Mesenchymal stem cell (in vitro differentiated cells and primary cell): Measurements from ENCODE around the gene E2F2.

Source experiments
- DNase-seq: peaks from one replicate; pipeline ENCODE4 v3.0.0-alpha.2; 2013
- H2AFZ ChIP-seq: one replicate; pipeline ENCODE4 v1.6.1; 2013; ENCODE audit warnings: low read depth, mild to moderate bottlenecking, control low read depth, inconsistent platforms, low read length, moderate library complexity
- H2AK5ac ChIP-seq: 2 replicates; pipeline ENCODE4 v1.6.1; 2013; ENCODE audit warnings: low read length, moderate library complexity, mild to moderate bottlenecking, inconsistent platforms; ENCODE audit not compliant: severe bottlenecking
- H2BK120ac ChIP-seq: one replicate; pipeline ENCODE4 v1.6.1; 2013; ENCODE audit warnings: low read depth, mild to moderate bottlenecking, inconsistent platforms, low read length, moderate library complexity
- H2BK12ac ChIP-seq, 2 experiments: one replicate each; pipeline ENCODE4 v1.6.1; 2013; ENCODE audit warnings: inconsistent platforms in 2 of 2, low read length in 2 of 2, mild to moderate bottlenecking in 2 of 2, moderate library complexity in 2 of 2, control low read depth in 1 of 2
- H2BK15ac ChIP-seq: one replicate; pipeline ENCODE4 v1.6.1; 2013; ENCODE audit warnings: mild to moderate bottlenecking, low read depth, inconsistent platforms; ENCODE audit not compliant: poor library complexity, severe bottlenecking
- H2BK5ac ChIP-seq: 2 replicates; pipeline ENCODE4 v1.6.1; 2013; ENCODE audit warnings: low read depth, mild to moderate bottlenecking, low read length, control low read depth, inconsistent platforms; ENCODE audit not compliant: poor library complexity, severe bottlenecking
- H3K14ac ChIP-seq, 2 experiments: one replicate each; pipeline ENCODE4 v1.6.1; 2013; ENCODE audit warnings: inconsistent platforms in 2 of 2, low read length in 2 of 2, control low read depth in 1 of 2, mild to moderate bottlenecking in 1 of 2, moderate library complexity in 1 of 2
- H3K18ac ChIP-seq, 2 experiments: one replicate each; pipeline ENCODE4 v1.6.1; 2013; ENCODE audit warnings: inconsistent platforms in 2 of 2, low read length in 2 of 2, control low read depth in 1 of 2, low read depth in 1 of 2, mild to moderate bottlenecking in 1 of 2
- H3K23ac ChIP-seq, 2 experiments: one replicate each; pipeline ENCODE4 v1.6.1; 2013; ENCODE audit warnings: inconsistent platforms in 2 of 2, low read length in 2 of 2, mild to moderate bottlenecking in 2 of 2, moderate library complexity in 2 of 2, control low read depth in 1 of 2
- H3K27ac ChIP-seq: 2 replicates; pipeline ENCODE4 v1.5.1; 2013; ENCODE audit warnings: mild to moderate bottlenecking, moderate library complexity, low read length, control low read depth, inconsistent platforms; ENCODE audit not compliant: poor library complexity, severe bottlenecking
- H3K27me3 ChIP-seq, 2 experiments: 2 replicates each; pipeline versions ENCODE4 v1.6.1 to v1.7.0; 2013; ENCODE audit warnings: low read length in 2 of 2, mild to moderate bottlenecking in 2 of 2, moderate library complexity in 2 of 2, control low read depth in 1 of 2, inconsistent platforms in 1 of 2; ENCODE audit not compliant: control insufficient read depth in 1 of 2, insufficient read depth in 1 of 2
- H3K36me3 ChIP-seq, 2 experiments: 2 replicates each; pipeline versions ENCODE4 v1.6.1 to v1.7.0; 2013; ENCODE audit warnings: low read length in 2 of 2, control low read depth in 1 of 2, inconsistent platforms in 1 of 2, low read depth in 1 of 2, mild to moderate bottlenecking in 1 of 2; ENCODE audit not compliant: insufficient read depth in 2 of 2, control insufficient read depth in 1 of 2
- H3K4ac ChIP-seq, 2 experiments: one replicate each; pipeline ENCODE4 v1.6.1; 2013; ENCODE audit warnings: inconsistent platforms in 2 of 2, low read length in 2 of 2, mild to moderate bottlenecking in 2 of 2, moderate library complexity in 2 of 2, control low read depth in 1 of 2, low read depth in 1 of 2
- H3K4me1 ChIP-seq: 2 replicates; pipeline ENCODE4 v1.6.1; 2013; ENCODE audit warnings: low read depth, low read length, control low read depth; ENCODE audit not compliant: control insufficient read depth, insufficient read depth
- H3K4me2 ChIP-seq: 2 replicates; pipeline ENCODE4 v1.6.1; 2013; ENCODE audit warnings: low read length, mild to moderate bottlenecking, inconsistent platforms; ENCODE audit not compliant: poor library complexity, severe bottlenecking
- H3K4me3 ChIP-seq, 2 experiments: 2 replicates each; pipeline versions ENCODE4 v1.5.1 to v1.7.0; 2013; ENCODE audit warnings: low read length in 2 of 2, mild to moderate bottlenecking in 2 of 2, control low read depth in 1 of 2, low read depth in 1 of 2; ENCODE audit not compliant: insufficient read depth in 1 of 2
- H3K79me1 ChIP-seq: replicated peaks from 2 replicates; pipeline ENCODE4 v1.6.1; 2013; ENCODE audit warnings: mild to moderate bottlenecking, control low read depth, low read length, inconsistent platforms; ENCODE audit not compliant: poor library complexity, severe bottlenecking
- H3K9ac ChIP-seq: 2 replicates; pipeline ENCODE4 v1.7.0; 2013; ENCODE audit warnings: mild to moderate bottlenecking, low read length, moderate library complexity
- H3K9me3 ChIP-seq: 2 replicates; pipeline ENCODE4 v1.7.0; 2013; ENCODE audit warnings: mild to moderate bottlenecking, low read length; ENCODE audit not compliant: control insufficient read depth
- H4K8ac ChIP-seq: one replicate; pipeline ENCODE4 v1.6.1; 2013; ENCODE audit warnings: inconsistent platforms, mild to moderate bottlenecking, low read length, moderate library complexity
- H4K91ac ChIP-seq: one replicate; pipeline ENCODE4 v1.6.1; 2013; ENCODE audit warnings: mild to moderate bottlenecking, low read length, inconsistent platforms
- WGBS: methylation state at CpG from one replicate; pipeline ENCODE4 v1.1.7; 2013; ENCODE audit warnings: mixed read lengths; 5-methylcytosine and 5-hydroxymethylcytosine counted together

The E2F2 gene

GRCh38 chr1:23461050-23461449 is 70.0 kb downstream of the E2F2 start:
- DNase-seq, result no peak
- H3K14ac ChIP-seq, result no peak overlapping the region
- no peak overlapping the region for H2BK5ac ChIP-seq
- H3K4me2 ChIP-seq, result no peak overlapping the region
- H2BK15ac ChIP-seq, result no peak overlapping the region
- H3K4me3 ChIP-seq, result no peak overlapping the region
- WGBS, result 91% methylated on average over 3 of the region's 3 CpGs
- H4K91ac ChIP-seq, result no peak overlapping the region
- H3K27me3 ChIP-seq, result no peaks in the 10 kb centered on the region
- H3K23ac ChIP-seq, result no peak overlapping the region
- H3K79me1 ChIP-seq, result peaks cover 13% of the 10 kb centered on the region
- H2AK5ac ChIP-seq, result no peak overlapping the region
- no peak overlapping the region for H4K8ac ChIP-seq
- no peak overlapping the region for H3K9ac ChIP-seq
- no peak overlapping the region for H3K18ac ChIP-seq
- H3K4ac ChIP-seq, result no peak overlapping the region
- H2AFZ ChIP-seq, result no peak overlapping the region
- no peak overlapping the region for H2BK120ac ChIP-seq
- no peak overlapping the region for H3K27ac ChIP-seq
- H3K36me3 ChIP-seq, result peaks cover 3 to 29% of the 10 kb centered on the region in 2 experiments
- H3K9me3 ChIP-seq, result no peaks in the 10 kb centered on the region
- H2BK12ac ChIP-seq, result no peak overlapping the region
- H3K4me1 ChIP-seq, result no peaks in the 10 kb centered on the region

DNA sequence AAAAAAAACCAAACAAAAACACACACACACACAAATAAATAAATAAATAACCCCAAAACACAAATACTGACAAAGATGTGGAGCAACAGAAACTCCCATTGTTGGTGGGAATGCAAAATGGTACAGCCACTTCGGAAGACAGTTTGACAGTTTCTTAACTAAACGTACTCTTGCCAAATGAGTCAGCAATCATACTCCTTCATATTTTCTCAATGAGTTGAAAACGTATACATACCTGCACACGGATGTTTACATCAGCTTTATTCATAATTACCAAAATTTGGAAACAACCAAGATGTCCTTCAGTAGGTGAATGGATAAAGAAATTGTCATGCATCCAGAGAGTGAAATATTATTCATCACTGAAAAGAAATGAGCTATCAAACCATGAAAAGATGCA is 70.5 kb downstream of the E2F2 start:
- H2BK15ac ChIP-seq, result no peak overlapping the region
- no peak overlapping the region for H3K27ac ChIP-seq
- no peak overlapping the region for H2BK5ac ChIP-seq
- no peak overlapping the region for H3K4me2 ChIP-seq
- peaks cover 6 to 34% of the 10 kb centered on the region in 2 experiments for H3K36me3 ChIP-seq
- no peak overlapping the region for H4K91ac ChIP-seq
- H3K4me3 ChIP-seq, result no peak overlapping the region
- no peaks in the 10 kb centered on the region for H3K27me3 ChIP-seq
- no peak for DNase-seq
- no peak overlapping the region for H3K4ac ChIP-seq
- WGBS, result 96% methylated on average over 2 of the region's 4 CpGs
- no peak overlapping the region for H3K18ac ChIP-seq
- H3K9me3 ChIP-seq, result no peaks in the 10 kb centered on the region
- H3K9ac ChIP-seq, result no peak overlapping the region
- no peak overlapping the region for H2BK12ac ChIP-seq
- no peak overlapping the region for H3K14ac ChIP-seq
- no peak overlapping the region for H2AK5ac ChIP-seq
- H3K79me1 ChIP-seq, result peaks cover 13% of the 10 kb centered on the region
- H3K23ac ChIP-seq, result no peak overlapping the region
- no peak overlapping the region for H2BK120ac ChIP-seq
- H2AFZ ChIP-seq, result no peak overlapping the region
- H4K8ac ChIP-seq, result no peak overlapping the region
- H3K4me1 ChIP-seq, result no peaks in the 10 kb centered on the region

DNA sequence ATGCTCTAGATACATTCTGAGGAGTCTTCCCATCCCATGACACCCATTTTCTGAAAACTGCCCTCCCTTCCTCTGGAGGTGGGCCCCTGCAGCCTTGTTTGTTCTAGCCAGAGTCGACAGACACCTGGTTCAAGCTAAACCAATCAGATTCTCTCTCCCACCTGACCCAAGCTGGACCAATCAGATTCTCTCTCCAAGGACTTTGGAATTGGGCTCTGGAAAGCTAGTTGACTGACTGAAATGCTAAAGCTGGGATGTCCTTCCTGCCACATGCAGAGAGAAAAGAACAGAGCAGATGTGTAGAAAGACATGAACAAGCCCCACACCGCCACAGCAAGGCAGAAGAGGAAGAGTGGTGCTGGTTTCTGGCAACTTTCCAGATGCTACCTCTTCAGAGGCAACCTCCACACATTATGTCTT is 71.7 kb downstream of the E2F2 start:
- H3K4me3 ChIP-seq, result no peak overlapping the region
- no peak overlapping the region for H3K4me2 ChIP-seq
- no peaks in the 10 kb centered on the region for H3K4me1 ChIP-seq
- H3K27me3 ChIP-seq, result no peaks in the 10 kb centered on the region
- no peak for DNase-seq
- H2AFZ ChIP-seq, result no peak overlapping the region
- H4K91ac ChIP-seq, result no peak overlapping the region
- H3K9ac ChIP-seq, result no peak overlapping the region
- H3K23ac ChIP-seq, result no peak overlapping the region
- no peak overlapping the region for H3K4ac ChIP-seq
- WGBS, result 89% methylated on average over 2 of the region's 2 CpGs
- H3K27ac ChIP-seq, result no peak overlapping the region
- no peak overlapping the region for H3K14ac ChIP-seq
- H2AK5ac ChIP-seq, result no peak overlapping the region
- H2BK15ac ChIP-seq, result no peak overlapping the region
- H2BK12ac ChIP-seq, result no peak overlapping the region
- H3K79me1 ChIP-seq, result peaks cover 11% of the 10 kb centered on the region
- H3K9me3 ChIP-seq, result no peaks in the 10 kb centered on the region
- no peak overlapping the region for H3K18ac ChIP-seq
- no peak overlapping the region for H2BK120ac ChIP-seq
- no peak overlapping the region for H2BK5ac ChIP-seq
- H3K36me3 ChIP-seq, result peaks cover 14 to 46% of the 10 kb centered on the region in 2 experiments
- no peak overlapping the region for H4K8ac ChIP-seq
